K562 (cell line): Measurements from ENCODE around the gene POU2F3. TPM values are rescaled to one million over a fixed set of nuclear protein-coding genes. Genes with fewer than 3 reads are reported as not detected.

Source experiments
- ATAC-seq: fragments of 200-7000 bp; cut with Tn5 transposase; 3 replicates; pipeline ENCODE4 v1.9.1; 2020; ENCODE audit warnings: moderate library complexity
- BruUV-seq: library from RNA; stranded (reverse); fragments of 400-500 nt; replicated peaks from 2 replicates; lab custom pipeline; 2021; lab: Mats Ljungman, UMichigan
- CTCF ChIA-PET: fragments of 300-600 bp; formaldehyde crosslinking; extraction: SDS; loops from one replicate; lab custom pipeline; 2021; ENCODE audit warnings: low intra/inter-chr PET ratio; lab: Yijun Ruan, JAX
- POLR2A ChIA-PET: fragments of 300-600, 350-650 bp; sonication (Branson Sonifier 250); formaldehyde crosslinking; extraction: SDS; loops from one replicate; lab custom pipeline; 2021; ENCODE audit warnings: antibody characterized with exemption, inconsistent platforms; lab: Yijun Ruan, JAX
- DNase-seq, 4 experiments: peaks; one replicate each; pipeline versions ENCODE4 v3.0.0 to v3.0.0-alpha.2; 2011 to 2018; ENCODE audit warnings: low spot score in 3 of 4, mixed read lengths in 3 of 4; ENCODE audit errors: extremely low read depth in 1 of 4
- FAIRE-seq: peaks from 2 replicates; lab custom pipeline; 2011; peaks lifted over from hg19 to GRCh38; lab: Jason Lieb, UNC
- H2AFZ ChIP-seq: 2 replicates; pipeline ENCODE4 v1.6.0; 2011; ENCODE audit warnings: low read depth, low read length, control low read depth, inconsistent platforms
- H3K27ac ChIP-seq: fragments of 200-600 bp; 3 replicates; pipeline ENCODE4 v1.8.0; 2011; ENCODE audit warnings: low read depth, mild to moderate bottlenecking, control low read depth, inconsistent platforms, low read length, moderate library complexity, mixed read lengths; ENCODE audit errors: extremely low read depth
- H3K27me3 ChIP-seq, 2 experiments: fragments of 300-600 bp in 1 of 2; 2 replicates in 1 of 2; 3 replicates in 1 of 2; pipeline versions ENCODE4 v1.6.0 to v1.8.0; 2011; ENCODE audit warnings: inconsistent platforms in 2 of 2, low read length in 2 of 2, mild to moderate bottlenecking in 1 of 2, mixed read lengths in 1 of 2, moderate library complexity in 1 of 2; ENCODE audit not compliant: control insufficient read depth in 2 of 2, insufficient read depth in 2 of 2
- H3K36me3 ChIP-seq: fragments of 300-600 bp; 3 replicates; pipeline ENCODE4 v1.8.0; 2011; ENCODE audit warnings: mild to moderate bottlenecking, low read length, inconsistent platforms; ENCODE audit not compliant: control insufficient read depth, insufficient read depth
- H3K4me1 ChIP-seq, 2 experiments: fragments of 200-600 bp in 1 of 2; replicated peaks in 1 of 2; 2 replicates in 1 of 2; 3 replicates in 1 of 2; pipeline versions ENCODE4 v1.5.1 to v1.8.0; 2011; ENCODE audit warnings: inconsistent platforms in 2 of 2, low read length in 2 of 2, mild to moderate bottlenecking in 1 of 2, mixed read lengths in 1 of 2, moderate library complexity in 1 of 2; ENCODE audit not compliant: control insufficient read depth in 2 of 2, insufficient read depth in 2 of 2
- H3K4me2 ChIP-seq: 2 replicates; pipeline ENCODE4 v1.6.1; 2011; ENCODE audit warnings: low read length, control low read depth, inconsistent platforms, mixed read lengths; ENCODE audit not compliant: insufficient read depth
- H3K4me3 ChIP-seq: fragments of 200-600 bp; sonication (generic), shearing (Covaris generic); 2 replicates; pipeline ENCODE4 v1.5.1; 2016; ENCODE audit warnings: control low read depth, inconsistent platforms
- H3K79me2 ChIP-seq: fragments of 200-600 bp; 3 replicates; pipeline ENCODE4 v1.8.0; 2011; ENCODE audit warnings: low read length, inconsistent platforms; ENCODE audit not compliant: control insufficient read depth, insufficient read depth
- H3K9ac ChIP-seq, 2 experiments: 2 replicates each; pipeline versions ENCODE4 v1.6.0 to v1.6.1; 2011; ENCODE audit warnings: low read depth in 2 of 2, low read length in 2 of 2, control low read depth in 1 of 2, inconsistent platforms in 1 of 2, mild to moderate bottlenecking in 1 of 2, mixed read lengths in 1 of 2; ENCODE audit not compliant: insufficient read depth in 1 of 2
- H3K9me1 ChIP-seq: one replicate; pipeline ENCODE4 v1.6.0; 2011; ENCODE audit warnings: inconsistent platforms, mild to moderate bottlenecking, low read length, moderate library complexity; ENCODE audit not compliant: control insufficient read depth, insufficient read depth
- H3K9me3 ChIP-seq: replicated peaks from 2 replicates; pipeline ENCODE4 v1.5.1; 2011; ENCODE audit warnings: low read depth, low read length, inconsistent platforms; ENCODE audit not compliant: control insufficient read depth, insufficient read depth
- H4K20me1 ChIP-seq: replicated peaks from 2 replicates; pipeline ENCODE4 v1.6.1; 2011; ENCODE audit warnings: low read length, inconsistent platforms, mixed read lengths; ENCODE audit not compliant: control insufficient read depth, insufficient read depth
- DDX20 ChIP-seq: fragments of 450-650 bp; IDR thresholded peaks from 2 replicates; pipeline ENCODE4 v1.6.1; 2016; ENCODE audit warnings: missing genetic modification characterization, low read depth, mild to moderate bottlenecking, missing compliant biosample characterization, moderate library complexity
- DNMT1 ChIP-seq: fragments of 450-650 bp; IDR thresholded peaks from 2 replicates; pipeline ENCODE4 v1.6.1; 2016; ENCODE audit warnings: antibody characterized with exemption, mild to moderate bottlenecking
- E2F5 ChIP-seq: sonication (generic); formaldehyde crosslinking; IDR thresholded peaks from 2 replicates; pipeline ENCODE4 v1.8.0; 2022; ENCODE audit warnings: mild to moderate bottlenecking, missing genetic modification reagents
- FOSL1 ChIP-seq: fragments of 200-800 bp; sonication (Bioruptor generic); conservative IDR thresholded peaks from 2 replicates; pipeline ENCODE4 v1.6.1; 2016; ENCODE audit warnings: missing genetic modification characterization, missing compliant biosample characterization
- KDM1A ChIP-seq, 2 experiments: fragments of 450-650 bp; IDR thresholded peaks; 2 replicates each; pipeline ENCODE4 v1.6.1; 2016; ENCODE audit warnings: mild to moderate bottlenecking in 2 of 2
- NR2C1 ChIP-seq, 2 experiments: fragments of 450-650 bp; IDR thresholded peaks; 2 replicates each; pipeline ENCODE4 v1.6.1; 2017; ENCODE audit warnings: mild to moderate bottlenecking in 2 of 2, antibody characterized with exemption in 1 of 2, inconsistent platforms in 1 of 2, missing compliant biosample characterization in 1 of 2, missing genetic modification characterization in 1 of 2
- POLR2AphosphoS2 ChIP-seq: IDR thresholded peaks from 2 replicates; pipeline ENCODE4 v1.6.1; 2012; ENCODE audit warnings: low read length, improper control_type of control experiment
- POLR2B ChIP-seq: fragments of 450-650 bp; IDR thresholded peaks from 2 replicates; pipeline ENCODE4 v1.6.1; 2018; ENCODE audit warnings: low read depth; ENCODE audit not compliant: partially characterized antibody
- POLR3A ChIP-seq: IDR thresholded peaks from 2 replicates; pipeline ENCODE4 v1.6.1; 2011; ENCODE audit warnings: borderline replicate concordance, mild to moderate bottlenecking, moderate library complexity; ENCODE audit not compliant: insufficient read length, insufficient read depth; ENCODE audit errors: extremely low read depth
- RBM22 ChIP-seq: fragments of 200-400 bp; formaldehyde crosslinking; IDR thresholded peaks from 2 replicates; pipeline ENCODE4 v1.6.1; 2018; ENCODE audit warnings: low read length, low read depth; ENCODE audit not compliant: poor library complexity, severe bottlenecking
- SOX6 ChIP-seq: fragments of 450-650 bp; IDR thresholded peaks from 2 replicates; pipeline ENCODE4 v1.6.1; 2014; ENCODE audit warnings: mild to moderate bottlenecking
- TAF1 ChIP-seq: IDR thresholded peaks from 2 replicates; pipeline ENCODE4 v1.6.1; 2011; ENCODE audit warnings: mild to moderate bottlenecking, low read length, moderate library complexity; ENCODE audit not compliant: insufficient read depth, control insufficient read depth, severe bottlenecking; ENCODE audit errors: extremely low read depth
- TARDBP ChIP-seq: fragments of 450-650 bp; IDR thresholded peaks from 2 replicates; pipeline ENCODE4 v1.6.1; 2016
- ZBTB17 ChIP-seq: fragments of 450-650 bp; formaldehyde crosslinking; IDR thresholded peaks from 2 replicates; pipeline ENCODE4 v1.4.0; 2020; ENCODE audit warnings: mild to moderate bottlenecking
- ZFP36 ChIP-seq: fragments of 150-350 bp; IDR thresholded peaks from 2 replicates; pipeline ENCODE4 v1.6.1; 2018; ENCODE audit warnings: low read length, low read depth; ENCODE audit not compliant: partially characterized antibody
- ZKSCAN8 ChIP-seq: fragments of 200-800 bp; sonication (Bioruptor generic); IDR thresholded peaks from 2 replicates; pipeline ENCODE4 v1.6.1; 2016; ENCODE audit warnings: missing genetic modification characterization, missing compliant biosample characterization
- ZNF12 ChIP-seq: sonication (generic); formaldehyde crosslinking; IDR thresholded peaks from 2 replicates; pipeline ENCODE4 v1.4.0; 2020; ENCODE audit warnings: mild to moderate bottlenecking, missing genetic modification reagents
- ZNF785 ChIP-seq: fragments of 250-450 bp; sonication (Bioruptor Pico); IDR thresholded peaks from 2 replicates; pipeline ENCODE4 v1.4.0; 2020; ENCODE audit warnings: mild to moderate bottlenecking
- WGBS: fragments of 100-300 bp; shearing (Covaris generic); methylation state at CpG from one replicate; pipeline ENCODE4 v1.1.6; 2016; ENCODE audit warnings: low coverage, mixed read lengths; ENCODE audit not compliant: insufficient coverage; ENCODE audit errors: missing lambda C conversion rate; 5-methylcytosine and 5-hydroxymethylcytosine counted together
- in situ Hi-C: fragments of 300-500 bp; cut with MboI; formaldehyde crosslinking; loops from 4 replicates; pipeline ENCODE4 v1.15.0; 2018; ENCODE audit warnings: inconsistent platforms, mixed read lengths
- intact Hi-C: fragments of 100-400 bp; cut with micrococcal nuclease; formaldehyde crosslinking; loops from 2 replicates; pipeline ENCODE4 v1.14.2; 2022
- polyA plus RNA-seq, 8 experiments: library from polyadenylated mRNA; depleted of rRNA in 4 of 8; stranded (reverse) in 5 of 8; unstranded in 3 of 8; fragments of >200 nt; fragmentation: Nextera tagmentation in 2 of 8; fragmentation: Illumina TruSeq in 1 of 8; extraction: Ambion mirVana in 2 of 8; extraction: Trizol in 1 of 8; gene quantifications; 2 replicates each; pipeline versions ENCODE4 v1.2.1 to v1.2.3, GENCODE V29; 2011 to 2014; ENCODE audit warnings: inconsistent platforms in 1 of 8, missing spikeins in 1 of 8
- total RNA-seq, 7 experiments: library from RNA; depleted of rRNA in 6 of 7; stranded (reverse); fragments of >200 nt in 6 of 7; fragmentation: Illumina TruSeq in 2 of 7; extraction: Trizol in 2 of 7; gene quantifications; 2 replicates each; pipeline versions ENCODE4 v1.2.1 to v1.2.3, GENCODE V29; 2011 to 2021; ENCODE audit warnings: low replicate concordance in 1 of 7
- TF ChIP-seq, protein P1 (sequence below): fragments of 150-350 bp; conservative IDR thresholded peaks from 2 replicates; pipeline ENCODE4 v1.6.1; 2014; ENCODE audit warnings: low read length
- TF ChIP-seq, protein P2 (sequence below): fragments of 250-450 bp; sonication (Bioruptor Pico); IDR thresholded peaks from 2 replicates; pipeline ENCODE4 v1.8.0; 2022; ENCODE audit warnings: inconsistent platforms, mild to moderate bottlenecking, moderate library complexity, borderline replicate concordance

The POU2F3 gene
- total and polyA plus RNA-seq, 9 of the 15 experiments (the other 6 are each of a cell fraction or from before 2014, with no cell fraction given), result not detected

DNA sequence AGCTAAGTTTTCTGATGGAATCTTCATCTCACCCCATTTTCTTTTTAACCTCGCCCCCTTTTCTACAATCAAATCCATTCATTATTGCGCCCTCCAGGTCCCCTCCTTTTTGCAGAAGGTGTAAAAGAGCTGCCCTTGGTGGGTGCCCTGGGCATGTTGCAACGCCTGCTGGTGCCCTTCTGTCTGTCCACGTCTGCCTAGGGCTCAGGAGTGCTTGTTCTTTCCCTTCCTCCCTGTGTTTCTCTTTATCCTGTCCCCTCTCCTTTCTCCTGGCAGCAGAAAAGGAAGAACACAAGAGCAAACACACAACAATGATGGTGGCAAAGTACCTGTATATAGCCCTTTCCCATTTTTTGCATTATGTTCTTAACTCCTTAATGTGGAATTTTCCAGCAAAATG is 79.0 kb downstream of the POU2F3 start:
- H3K79me2 ChIP-seq, result no peaks in the 10 kb centered on the region
- H3K4me3 ChIP-seq, result no peak overlapping the region
- no peak for TF ChIP-seq DDX20 (tag)
- no peak for TF ChIP-seq TAF1
- no peak for TF ChIP-seq ZKSCAN8 (CRISPR knock-in tag)
- TF ChIP-seq DNMT1, result no peak
- TF ChIP-seq ZNF12 (CRISPR knock-in tag), result no peak
- no peak for TF ChIP-seq POLR2AphosphoS2
- TF ChIP-seq RBM22, result no peak
- no peak for TF ChIP-seq POLR3A
- TF ChIP-seq KDM1A (IDR thresholded peaks at IDR 0.05), result no peak
- no peak for TF ChIP-seq FOSL1 (tag)
- TF ChIP-seq, protein P1, sequence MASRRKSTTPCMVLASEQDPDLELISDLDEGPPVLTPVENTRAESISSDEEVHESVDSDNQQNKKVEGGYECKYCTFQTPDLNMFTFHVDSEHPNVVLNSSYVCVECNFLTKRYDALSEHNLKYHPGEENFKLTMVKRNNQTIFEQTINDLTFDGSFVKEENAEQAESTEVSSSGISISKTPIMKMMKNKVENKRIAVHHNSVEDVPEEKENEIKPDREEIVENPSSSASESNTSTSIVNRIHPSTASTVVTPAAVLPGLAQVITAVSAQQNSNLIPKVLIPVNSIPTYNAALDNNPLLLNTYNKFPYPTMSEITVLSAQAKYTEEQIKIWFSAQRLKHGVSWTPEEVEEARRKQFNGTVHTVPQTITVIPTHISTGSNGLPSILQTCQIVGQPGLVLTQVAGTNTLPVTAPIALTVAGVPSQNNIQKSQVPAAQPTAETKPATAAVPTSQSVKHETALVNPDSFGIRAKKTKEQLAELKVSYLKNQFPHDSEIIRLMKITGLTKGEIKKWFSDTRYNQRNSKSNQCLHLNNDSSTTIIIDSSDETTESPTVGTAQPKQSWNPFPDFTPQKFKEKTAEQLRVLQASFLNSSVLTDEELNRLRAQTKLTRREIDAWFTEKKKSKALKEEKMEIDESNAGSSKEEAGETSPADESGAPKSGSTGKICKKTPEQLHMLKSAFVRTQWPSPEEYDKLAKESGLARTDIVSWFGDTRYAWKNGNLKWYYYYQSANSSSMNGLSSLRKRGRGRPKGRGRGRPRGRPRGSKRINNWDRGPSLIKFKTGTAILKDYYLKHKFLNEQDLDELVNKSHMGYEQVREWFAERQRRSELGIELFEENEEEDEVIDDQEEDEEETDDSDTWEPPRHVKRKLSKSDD, result no peak
- no peak for TF ChIP-seq ZNF785 (CRISPR knock-in tag)
- TF ChIP-seq POLR2B, result no peak
- TF ChIP-seq ZBTB17 (CRISPR knock-in tag), result no peak
- TF ChIP-seq E2F5 (CRISPR knock-in tag), result no peak
- no peak for TF ChIP-seq SOX6
- TF ChIP-seq TARDBP, result no peak
- no peak for TF ChIP-seq NR2C1 (IDR thresholded peaks at IDR 0.05)
- no peak for TF ChIP-seq NR2C1 (tag; IDR thresholded peaks at IDR 0.05)
- TF ChIP-seq ZFP36, result no peak
- TF ChIP-seq, protein P2, sequence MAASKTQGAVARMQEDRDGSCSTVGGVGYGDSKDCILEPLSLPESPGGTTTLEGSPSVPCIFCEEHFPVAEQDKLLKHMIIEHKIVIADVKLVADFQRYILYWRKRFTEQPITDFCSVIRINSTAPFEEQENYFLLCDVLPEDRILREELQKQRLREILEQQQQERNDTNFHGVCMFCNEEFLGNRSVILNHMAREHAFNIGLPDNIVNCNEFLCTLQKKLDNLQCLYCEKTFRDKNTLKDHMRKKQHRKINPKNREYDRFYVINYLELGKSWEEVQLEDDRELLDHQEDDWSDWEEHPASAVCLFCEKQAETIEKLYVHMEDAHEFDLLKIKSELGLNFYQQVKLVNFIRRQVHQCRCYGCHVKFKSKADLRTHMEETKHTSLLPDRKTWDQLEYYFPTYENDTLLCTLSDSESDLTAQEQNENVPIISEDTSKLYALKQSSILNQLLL, result no peak
- CTCF ChIA-PET, result no interaction called here
- no peak for FAIRE-seq
- WGBS, result 0% methylated on average over 4 of the region's 4 CpGs
- no peak for ATAC-seq
- no peak for DNase-seq
- no peak overlapping the region for H3K9ac ChIP-seq
- no peak overlapping the region for H3K4me2 ChIP-seq
- no TSS peak for BruUV-seq
- H4K20me1 ChIP-seq, result no peaks in the 10 kb centered on the region
- H3K27me3 ChIP-seq, result peaks cover 32 to 37% of the 10 kb centered on the region in 2 experiments
- intact Hi-C loops, result no loop called here
- H2AFZ ChIP-seq, result no peak overlapping the region
- H3K4me1 ChIP-seq, result peaks cover 0 to 5% of the 10 kb centered on the region in 2 experiments; a peak in 1 of 5 replicates
- H3K36me3 ChIP-seq, result no peaks in the 10 kb centered on the region
- in situ Hi-C loops, result no loop called here
- H3K27ac ChIP-seq, result no peak overlapping the region
- no peaks in the 10 kb centered on the region for H3K9me1 ChIP-seq
- no peaks in the 10 kb centered on the region for H3K9me3 ChIP-seq
- POLR2A ChIA-PET, result interaction anchor here (1.8 kb wide), 1 partner anchor 7 kb away, joined by 5 read pairs; no protein-coding TSS in a partner anchor
